ENCODE results near the gene TOP3A. TPM values are rescaled to one million over a fixed set of nuclear protein-coding genes. Genes with fewer than 3 reads are reported as not detected.

TOP3A gene
- total RNA-seq, 2 donors from 2014 or later: 27.2 to 45.4 TPM

- no peaks in the 10 kb centered on the region for H3K4me1 ChIP-seq
- no peaks in the 10 kb centered on the region for H3K9me3 ChIP-seq
- H3K9ac ChIP-seq (ENCODE audit: low read depth in 2 of 2, low read length in 2 of 2): no peak overlapping the region
- intact Hi-C loops (cut with DNase I): no loop called here
- no peaks in the 10 kb centered on the region for H3K36me3 ChIP-seq
- H3K27me3 ChIP-seq: no peaks in the 10 kb centered on the region
- TF ChIP-seq CTCF (IDR thresholded peaks at IDR 0.05): no peak
- DNase-seq: no peak
- H3K4me3 ChIP-seq: no peak overlapping the region
- no peak overlapping the region for H3K27ac ChIP-seq
These were observed 80.8 kb downstream of the TOP3A start for GRCh38 chr17:18233803-18234518.

GRCh38 chr17:18231164-18231563 is 83.6 kb downstream of the TOP3A start:
- H3K4me3 ChIP-seq: no peak overlapping the region
- H3K9me3 ChIP-seq: no peaks in the 10 kb centered on the region
- TF ChIP-seq CTCF (IDR thresholded peaks at IDR 0.05): no peak
- no peaks in the 10 kb centered on the region for H3K36me3 ChIP-seq
- H3K27me3 ChIP-seq: no peaks in the 10 kb centered on the region
- H3K27ac ChIP-seq: no peak overlapping the region
- no peak for DNase-seq
- H3K9ac ChIP-seq (ENCODE audit: low read depth in 2 of 2, low read length in 2 of 2): no peak overlapping the region
- peaks cover 3% of the 10 kb centered on the region for H3K4me1 ChIP-seq
- intact Hi-C loops (cut with DNase I): no loop called here

GRCh38 chr17:18230288-18231141 is 84.3 kb downstream of the TOP3A start:
- Histone ChIP-seq H3K9me3 (no peaks in the 10 kb centered on the region), H3K27me3 (no peaks in the 10 kb centered on the region), H3K4me1 (peaks cover 3% of the 10 kb centered on the region), H3K4me3 (no peak overlapping the region), H3K27ac (no peak overlapping the region), H3K36me3 (no peaks in the 10 kb centered on the region), H3K9ac (ENCODE audit: low read depth in 2 of 2, low read length in 2 of 2) (no peak overlapping the region)
- no peak for DNase-seq
- no peak for TF ChIP-seq CTCF (IDR thresholded peaks at IDR 0.05)
- intact Hi-C loops (cut with DNase I): no loop called here

- Histone ChIP-seq H3K4me1 (peaks cover 3% of the 10 kb centered on the region), H3K4me3 (no peak overlapping the region), H3K27ac (no peak overlapping the region), H3K36me3 (no peaks in the 10 kb centered on the region), H3K9me3 (no peaks in the 10 kb centered on the region), H3K27me3 (no peaks in the 10 kb centered on the region), H3K9ac (ENCODE audit: low read depth in 2 of 2, low read length in 2 of 2) (no peak overlapping the region)
- intact Hi-C loops (cut with DNase I): no loop called here
- no peak for TF ChIP-seq CTCF (IDR thresholded peaks at IDR 0.05)
- no peak for DNase-seq
These were observed 85.0 kb downstream of the TOP3A start for GRCh38 chr17:18229771-18230170.

- Histone ChIP-seq H3K4me3 (no peak overlapping the region), H3K9me3 (no peaks in the 10 kb centered on the region), H3K27me3 (no peaks in the 10 kb centered on the region), H3K27ac (no peak overlapping the region), H3K4me1 (peaks cover 3% of the 10 kb centered on the region), H3K9ac (ENCODE audit: low read depth in 2 of 2, low read length in 2 of 2) (no peak overlapping the region), H3K36me3 (no peaks in the 10 kb centered on the region)
- intact Hi-C loops (cut with DNase I): no loop called here
- DNase-seq: no peak
- no peak for TF ChIP-seq CTCF (IDR thresholded peaks at IDR 0.05)
These were observed 85.5 kb downstream of the TOP3A start for GRCh38 chr17:18229254-18229653.
